HEK293 (cell line): Measurements from ENCODE around the gene RAB1B.

Source experiments
- YY1 ChIP-seq: fragments of 450-650 bp; formaldehyde crosslinking; IDR thresholded peaks from 2 replicates; pipeline ENCODE4 v1.5.1; 2018; ENCODE audit warnings: missing biosample characterization, missing genetic modification characterization
- ZNF155 ChIP-seq: fragments of 450-650 bp; formaldehyde crosslinking; IDR thresholded peaks from 2 replicates; pipeline ENCODE4 v1.5.1; 2016; ENCODE audit warnings: missing biosample characterization, missing genetic modification characterization
- ZNF266 ChIP-seq: fragments of 450-650 bp; formaldehyde crosslinking; IDR thresholded peaks from 2 replicates; pipeline ENCODE4 v1.5.1; 2016; ENCODE audit warnings: missing biosample characterization, missing genetic modification characterization, low read depth
- ZNF391 ChIP-seq: fragments of 450-650 bp; formaldehyde crosslinking; IDR thresholded peaks from 2 replicates; pipeline ENCODE4 v1.5.1; 2016; ENCODE audit warnings: low read depth, missing biosample characterization, missing genetic modification characterization, borderline replicate concordance
- ZNF777 ChIP-seq: fragments of 450-650 bp; formaldehyde crosslinking; IDR thresholded peaks from 2 replicates; pipeline ENCODE4 v1.5.1; 2017; ENCODE audit warnings: missing biosample characterization, missing genetic modification characterization, borderline replicate concordance
- TF ChIP-seq, protein P1 (sequence below): fragments of 450-650 bp; formaldehyde crosslinking; IDR thresholded peaks from 2 replicates; pipeline ENCODE4 v1.5.1; 2016; ENCODE audit warnings: missing biosample characterization, missing genetic modification characterization

DNA sequence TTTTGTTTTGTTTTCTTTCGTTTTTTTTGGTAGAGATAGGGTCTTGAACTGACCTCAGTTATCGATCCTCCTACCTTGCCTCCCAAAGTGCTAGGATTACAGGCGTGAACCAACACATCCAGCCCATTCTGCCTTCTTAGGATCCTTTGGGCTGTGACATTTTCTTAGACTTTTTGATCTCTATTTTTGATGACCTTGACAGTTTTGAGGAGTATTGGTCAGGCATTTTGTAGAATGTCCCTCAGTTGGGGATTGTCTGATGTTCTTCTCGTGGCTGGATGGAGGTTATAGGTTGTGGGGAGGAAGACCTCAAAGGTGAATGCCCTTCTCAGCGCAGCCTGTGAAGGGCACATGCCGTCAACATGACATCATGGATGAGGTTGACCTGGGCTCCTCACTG, 19.5 kb upstream of the RAB1B start:
- TF ChIP-seq ZNF266 (no peak), YY1 (no peak), ZNF155 (tag by site-specific recombination) (no peak), ZNF777 (no peak), ZNF391 (tag by site-specific recombination) (no peak)
- TF ChIP-seq, protein P1, sequence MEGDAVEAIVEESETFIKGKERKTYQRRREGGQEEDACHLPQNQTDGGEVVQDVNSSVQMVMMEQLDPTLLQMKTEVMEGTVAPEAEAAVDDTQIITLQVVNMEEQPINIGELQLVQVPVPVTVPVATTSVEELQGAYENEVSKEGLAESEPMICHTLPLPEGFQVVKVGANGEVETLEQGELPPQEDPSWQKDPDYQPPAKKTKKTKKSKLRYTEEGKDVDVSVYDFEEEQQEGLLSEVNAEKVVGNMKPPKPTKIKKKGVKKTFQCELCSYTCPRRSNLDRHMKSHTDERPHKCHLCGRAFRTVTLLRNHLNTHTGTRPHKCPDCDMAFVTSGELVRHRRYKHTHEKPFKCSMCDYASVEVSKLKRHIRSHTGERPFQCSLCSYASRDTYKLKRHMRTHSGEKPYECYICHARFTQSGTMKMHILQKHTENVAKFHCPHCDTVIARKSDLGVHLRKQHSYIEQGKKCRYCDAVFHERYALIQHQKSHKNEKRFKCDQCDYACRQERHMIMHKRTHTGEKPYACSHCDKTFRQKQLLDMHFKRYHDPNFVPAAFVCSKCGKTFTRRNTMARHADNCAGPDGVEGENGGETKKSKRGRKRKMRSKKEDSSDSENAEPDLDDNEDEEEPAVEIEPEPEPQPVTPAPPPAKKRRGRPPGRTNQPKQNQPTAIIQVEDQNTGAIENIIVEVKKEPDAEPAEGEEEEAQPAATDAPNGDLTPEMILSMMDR (tag by site-specific recombination), result no peak
